ENCODE results near the gene SRD5A3.

Gene SRD5A3

DNA sequence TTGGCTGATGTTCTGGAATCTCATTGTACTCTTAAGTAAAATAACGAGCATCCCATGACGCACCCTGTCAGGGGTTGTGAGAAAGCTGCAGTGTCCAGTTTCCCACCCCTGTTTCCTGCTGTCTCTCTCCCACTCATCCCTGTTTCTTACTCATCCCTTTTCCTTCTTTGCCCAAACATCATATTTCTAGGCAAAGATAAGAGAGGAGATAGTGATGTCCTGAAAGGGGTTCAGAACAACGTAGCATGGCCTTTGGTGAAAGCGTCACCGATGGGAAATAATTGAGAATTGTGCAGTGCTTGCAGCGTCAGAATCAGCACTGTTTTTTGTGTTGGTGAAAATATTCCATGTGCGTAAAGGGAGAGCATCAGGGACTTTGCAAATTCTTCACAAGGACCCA is 26.2 kb downstream of the SRD5A3 start:
- H3K4me3 ChIP-seq (ENCODE audit: low read depth, low read length): no peak overlapping the region
- TF ChIP-seq, protein P1, sequence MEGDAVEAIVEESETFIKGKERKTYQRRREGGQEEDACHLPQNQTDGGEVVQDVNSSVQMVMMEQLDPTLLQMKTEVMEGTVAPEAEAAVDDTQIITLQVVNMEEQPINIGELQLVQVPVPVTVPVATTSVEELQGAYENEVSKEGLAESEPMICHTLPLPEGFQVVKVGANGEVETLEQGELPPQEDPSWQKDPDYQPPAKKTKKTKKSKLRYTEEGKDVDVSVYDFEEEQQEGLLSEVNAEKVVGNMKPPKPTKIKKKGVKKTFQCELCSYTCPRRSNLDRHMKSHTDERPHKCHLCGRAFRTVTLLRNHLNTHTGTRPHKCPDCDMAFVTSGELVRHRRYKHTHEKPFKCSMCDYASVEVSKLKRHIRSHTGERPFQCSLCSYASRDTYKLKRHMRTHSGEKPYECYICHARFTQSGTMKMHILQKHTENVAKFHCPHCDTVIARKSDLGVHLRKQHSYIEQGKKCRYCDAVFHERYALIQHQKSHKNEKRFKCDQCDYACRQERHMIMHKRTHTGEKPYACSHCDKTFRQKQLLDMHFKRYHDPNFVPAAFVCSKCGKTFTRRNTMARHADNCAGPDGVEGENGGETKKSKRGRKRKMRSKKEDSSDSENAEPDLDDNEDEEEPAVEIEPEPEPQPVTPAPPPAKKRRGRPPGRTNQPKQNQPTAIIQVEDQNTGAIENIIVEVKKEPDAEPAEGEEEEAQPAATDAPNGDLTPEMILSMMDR (IDR thresholded peaks at IDR 0.05; ENCODE audit: borderline replicate concordance, insufficient read depth, low read depth, low read length): no peak

- no peak overlapping the region for H3K4me3 ChIP-seq (ENCODE audit: low read depth, low read length)
- TF ChIP-seq, protein P1 (IDR thresholded peaks at IDR 0.05; ENCODE audit: borderline replicate concordance, insufficient read depth, low read depth, low read length): no peak
Measured at GRCh38 chr4:55373461-55373860, 27.4 kb downstream of the SRD5A3 start.

DNA sequence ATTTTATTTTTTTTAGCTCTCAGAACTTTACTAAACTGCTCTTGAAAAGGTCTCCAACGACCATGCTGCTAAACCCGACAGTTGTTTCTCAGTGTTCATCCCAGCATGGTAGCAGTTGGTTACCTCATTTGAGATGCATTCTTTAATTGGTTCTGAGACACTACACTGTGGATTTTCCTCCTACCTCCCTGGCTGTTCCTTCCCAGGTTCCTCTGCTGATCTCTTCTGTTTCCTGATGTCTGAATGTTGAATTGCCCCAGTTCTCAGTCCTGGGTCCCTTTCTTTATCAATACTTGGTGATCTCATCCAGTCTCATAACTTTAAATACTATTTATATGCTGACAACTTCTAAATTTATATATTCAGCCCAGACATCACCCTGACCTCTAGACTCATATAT is 30.7 kb downstream of the SRD5A3 start:
- H3K4me3 ChIP-seq (ENCODE audit: low read depth, low read length): no peak overlapping the region
- TF ChIP-seq, protein P1 (IDR thresholded peaks at IDR 0.05; ENCODE audit: borderline replicate concordance, insufficient read depth, low read depth, low read length): no peak

GRCh38 chr4:55378617-55379467 is 32.8 kb downstream of the SRD5A3 start:
- no peak overlapping the region for H3K4me3 ChIP-seq (ENCODE audit: low read depth, low read length)
- TF ChIP-seq, protein P1 (IDR thresholded peaks at IDR 0.05; ENCODE audit: borderline replicate concordance, insufficient read depth, low read depth, low read length): no peak

DNA sequence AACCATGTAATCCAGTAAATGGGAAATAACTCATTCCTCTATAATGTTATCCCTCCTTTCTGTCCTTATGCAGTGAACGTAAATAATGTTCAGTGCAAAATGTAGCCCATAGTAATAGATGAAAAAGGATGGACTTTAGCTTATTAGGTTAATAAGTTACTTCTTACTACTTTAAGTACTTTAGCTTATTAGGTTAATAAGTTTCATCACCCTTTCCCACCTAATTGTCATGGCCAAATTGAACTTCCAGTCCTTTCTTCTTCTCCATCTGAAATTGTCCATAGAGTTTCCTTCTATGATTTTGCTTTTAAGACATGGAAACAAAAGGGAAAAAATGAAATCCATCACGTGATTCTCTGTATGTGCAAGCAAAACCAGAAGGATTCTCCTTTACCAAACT is 34.5 kb downstream of the SRD5A3 start:
- TF ChIP-seq, protein P1 (IDR thresholded peaks at IDR 0.05; ENCODE audit: borderline replicate concordance, insufficient read depth, low read depth, low read length): no peak
- no peak overlapping the region for H3K4me3 ChIP-seq (ENCODE audit: low read depth, low read length)

DNA sequence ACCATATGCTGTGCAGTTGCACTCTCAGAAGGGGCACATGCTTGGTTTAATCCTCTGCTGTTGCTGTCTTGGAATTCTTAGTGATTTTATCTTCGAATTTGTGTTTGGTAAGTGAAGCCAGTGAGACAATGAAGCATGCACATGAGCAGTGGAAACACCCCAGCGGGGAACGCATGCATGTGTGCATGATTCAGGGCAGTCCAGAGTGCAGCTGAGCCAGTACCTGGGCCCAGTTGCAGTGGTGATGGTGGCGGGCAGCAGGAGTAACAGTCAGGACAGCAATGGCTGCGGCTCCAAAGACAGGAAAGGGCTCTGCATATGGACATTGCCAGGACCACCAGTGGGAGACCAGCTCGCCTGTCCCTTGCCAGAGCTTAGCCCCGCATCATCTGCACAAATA is 35.5 kb downstream of the SRD5A3 start:
- no peak overlapping the region for H3K4me3 ChIP-seq (ENCODE audit: low read depth, low read length)

More for the DNA sequence above, 35.5 kb downstream of the SRD5A3 start:
- TF ChIP-seq, protein P1 (IDR thresholded peaks at IDR 0.05; ENCODE audit: borderline replicate concordance, insufficient read depth, low read depth, low read length): no peak

Measured in GM12875 (cell line).